Karpas-422 (cell line): ENCODE measurements around the gene PSAPL1. TPM values are rescaled to one million over a fixed set of nuclear protein-coding genes. Genes with fewer than 3 reads are reported as not detected.

Experiments used
- DNase-seq: peaks from one replicate; pipeline ENCODE4 v3.0.0-alpha.2; 2015
- H2AFZ ChIP-seq: fragments of 200-600 bp; sonication (generic); 2 replicates; pipeline ENCODE4 v1.6.1; 2014; ENCODE audit warnings: antibody characterized with exemption, low read length, mixed read lengths
- H3K27ac ChIP-seq: fragments of 200-600 bp; sonication (generic); 2 replicates; pipeline ENCODE4 v1.5.1; 2014; ENCODE audit warnings: mild to moderate bottlenecking, low read length, moderate library complexity
- H3K27me3 ChIP-seq: fragments of 200-600 bp; sonication (generic); 2 replicates; pipeline ENCODE4 v1.6.1; 2014; ENCODE audit warnings: low read length, mixed read lengths
- H3K36me3 ChIP-seq: fragments of 200-600 bp; sonication (generic); 2 replicates; pipeline ENCODE4 v1.6.1; 2014; ENCODE audit warnings: low read length, mixed read lengths; ENCODE audit not compliant: insufficient read depth
- H3K4me1 ChIP-seq: fragments of 200-600 bp; sonication (generic); 2 replicates; pipeline ENCODE4 v1.6.1; 2014; ENCODE audit warnings: mild to moderate bottlenecking, low read length, mixed read lengths
- H3K4me2 ChIP-seq: fragments of 200-600 bp; sonication (generic); 2 replicates; pipeline ENCODE4 v1.6.1; 2014; ENCODE audit warnings: low read length, low read depth, mild to moderate bottlenecking; ENCODE audit not compliant: poor library complexity, severe bottlenecking
- H3K4me3 ChIP-seq: fragments of 200-600 bp; sonication (generic); 2 replicates; pipeline ENCODE4 v1.5.1; 2014; ENCODE audit warnings: mild to moderate bottlenecking, antibody characterized with exemption, low read length, mixed read lengths
- H3K79me2 ChIP-seq: fragments of 200-600 bp; sonication (generic); 2 replicates; pipeline ENCODE4 v1.6.1; 2014; ENCODE audit warnings: mild to moderate bottlenecking, low read length, mixed read lengths
- H3K9ac ChIP-seq: fragments of 200-600 bp; sonication (generic); 2 replicates; pipeline ENCODE4 v1.6.0; 2014; ENCODE audit warnings: low read length
- H3K9me2 ChIP-seq: fragments of 200-600 bp; sonication (generic), shearing (Covaris generic); replicated peaks from 2 replicates; pipeline ENCODE4 v1.6.0; 2014; ENCODE audit warnings: mild to moderate bottlenecking, low read length, moderate library complexity; ENCODE audit not compliant: insufficient read depth
- H3K9me3 ChIP-seq: fragments of 300-700, 200-600 bp; sonication (generic); 2 replicates; pipeline ENCODE4 v1.6.1; 2014; ENCODE audit warnings: low read length, mixed read lengths
- H4K20me1 ChIP-seq: fragments of 200-600 bp; sonication (generic); 2 replicates; pipeline ENCODE4 v1.6.1; 2014; ENCODE audit warnings: mild to moderate bottlenecking, antibody characterized with exemption, low read length, low read depth; ENCODE audit not compliant: insufficient read depth
- total RNA-seq: library from RNA; depleted of rRNA; stranded (reverse); fragments of >200 nt; shearing (Covaris generic); gene quantifications from 2 replicates; pipeline ENCODE4 v1.2.3, GENCODE V29; 2014; ENCODE audit warnings: low replicate concordance

Gene PSAPL1
- total RNA-seq, 1 experiment from 2014 or later: not detected

GRCh38 chr4:7396186-7396910, 38.4 kb downstream of the PSAPL1 start:
- Histone ChIP-seq H3K9me3 (no peaks in the 10 kb centered on the region), H2AFZ (no peak overlapping the region), H3K9ac (no peak overlapping the region), H3K4me1 (no peaks in the 10 kb centered on the region), H3K27ac (no peak overlapping the region), H4K20me1 (no peaks in the 10 kb centered on the region), H3K4me2 (no peak overlapping the region), H3K27me3 (no peaks in the 10 kb centered on the region), H3K9me2 (no peaks in the 10 kb centered on the region), H3K4me3 (no peak overlapping the region), H3K79me2 (no peaks in the 10 kb centered on the region), H3K36me3 (no peaks in the 10 kb centered on the region)
- DNase-seq: no peak

GRCh38 chr4:7395645-7396044, 39.1 kb downstream of the PSAPL1 start:
- Histone ChIP-seq H3K27ac (no peak overlapping the region), H3K79me2 (no peaks in the 10 kb centered on the region), H3K36me3 (no peaks in the 10 kb centered on the region), H4K20me1 (no peaks in the 10 kb centered on the region), H3K9me2 (no peaks in the 10 kb centered on the region), H3K4me1 (no peaks in the 10 kb centered on the region), H3K9me3 (no peaks in the 10 kb centered on the region), H3K27me3 (no peaks in the 10 kb centered on the region), H3K4me3 (no peak overlapping the region), H3K9ac (no peak overlapping the region), H2AFZ (no peak overlapping the region), H3K4me2 (no peak overlapping the region)
- DNase-seq: no peak

GRCh38 chr4:7394681-7395451, 39.9 kb downstream of the PSAPL1 start:
- Histone ChIP-seq H2AFZ (no peak overlapping the region), H3K4me1 (no peaks in the 10 kb centered on the region), H4K20me1 (no peaks in the 10 kb centered on the region), H3K9me3 (no peaks in the 10 kb centered on the region), H3K9ac (no peak overlapping the region), H3K4me3 (no peak overlapping the region), H3K79me2 (no peaks in the 10 kb centered on the region), H3K27ac (no peak overlapping the region), H3K9me2 (no peaks in the 10 kb centered on the region), H3K27me3 (no peaks in the 10 kb centered on the region), H3K36me3 (no peaks in the 10 kb centered on the region), H3K4me2 (no peak overlapping the region)
- DNase-seq: no peak

- Histone ChIP-seq H3K27ac (no peak overlapping the region), H2AFZ (no peak overlapping the region), H3K27me3 (no peaks in the 10 kb centered on the region), H4K20me1 (no peaks in the 10 kb centered on the region), H3K4me3 (no peak overlapping the region), H3K79me2 (no peaks in the 10 kb centered on the region), H3K9me2 (no peaks in the 10 kb centered on the region), H3K4me2 (no peak overlapping the region), H3K36me3 (no peaks in the 10 kb centered on the region), H3K4me1 (no peaks in the 10 kb centered on the region), H3K9me3 (no peaks in the 10 kb centered on the region), H3K9ac (no peak overlapping the region)
- no peak for DNase-seq
Observed at GRCh38 chr4:7393601-7394575, 40.8 kb downstream of the PSAPL1 start.

GRCh38 chr4:7392438-7393421, 42.0 kb downstream of the PSAPL1 start:
- Histone ChIP-seq H3K9me3 (no peaks in the 10 kb centered on the region), H2AFZ (no peak overlapping the region), H3K79me2 (no peaks in the 10 kb centered on the region), H3K4me2 (no peak overlapping the region), H3K27ac (no peak overlapping the region), H3K4me3 (no peak overlapping the region), H3K9me2 (no peaks in the 10 kb centered on the region), H3K27me3 (no peaks in the 10 kb centered on the region), H3K9ac (no peak overlapping the region), H3K36me3 (no peaks in the 10 kb centered on the region), H3K4me1 (no peaks in the 10 kb centered on the region), H4K20me1 (no peaks in the 10 kb centered on the region)
- DNase-seq: no peak

GRCh38 chr4:7391637-7392437, 42.9 kb downstream of the PSAPL1 start:
- Histone ChIP-seq H3K79me2 (no peaks in the 10 kb centered on the region), H3K27me3 (no peaks in the 10 kb centered on the region), H2AFZ (no peak overlapping the region), H4K20me1 (no peaks in the 10 kb centered on the region), H3K4me3 (no peak overlapping the region), H3K27ac (no peak overlapping the region), H3K9me3 (no peaks in the 10 kb centered on the region), H3K9me2 (no peaks in the 10 kb centered on the region), H3K4me1 (no peaks in the 10 kb centered on the region), H3K36me3 (no peaks in the 10 kb centered on the region), H3K4me2 (no peak overlapping the region), H3K9ac (no peak overlapping the region)
- no peak for DNase-seq
